ENCODE results near the gene TSC2. TPM values are rescaled to one million over a fixed set of nuclear protein-coding genes. Genes with fewer than 3 reads are reported as not detected.
"Not testable (repeated sequence)": the region's sequence is repeated elsewhere in the genome, so short reads cannot be mapped to it uniquely, and the experiment has no call there.

The TSC2 gene
- total RNA-seq, 8 experiments from 2014 or later: 28.1 to 102 (median 53.2) TPM

GRCh38 chr16:2097689-2098088 is 49.9 kb downstream of the TSC2 start:
- in situ Hi-C loops (cut with MboI; ENCODE audit: low pct_unique_long_range_greater_than_20kb in 2 of 9, low sequenced_read_pairs in 9 of 9, unreplicated experiment in 9 of 9); H3K4me3 ChIP-seq; H3K4me1 ChIP-seq (replicated peaks in 1 of 2); H3K27ac ChIP-seq; ATAC-seq (replicated peaks in 6 of 8): not testable (repeated sequence)
- WGBS, 10 experiments: no CpG with 5 or more reads among the region's 14 CpGs

GRCh38 chr16:2101581-2101980 is 53.8 kb downstream of the TSC2 start:
- H3K4me1 ChIP-seq (replicated peaks in 1 of 2); ATAC-seq (replicated peaks in 6 of 8); H3K4me3 ChIP-seq; H3K27ac ChIP-seq; in situ Hi-C loops (cut with MboI; ENCODE audit: low pct_unique_long_range_greater_than_20kb in 2 of 9, low sequenced_read_pairs in 9 of 9, unreplicated experiment in 9 of 9): not testable (repeated sequence)
- WGBS, 10 experiments: 100% methylated on average over 4 of the region's 16 CpGs; no CpG with 5 or more reads in 9 of the 10 experiments

- Histone ChIP-seq H3K4me3 (no peak overlapping the region), H3K4me1 (replicated peaks in 1 of 2) (no peaks in the 10 kb centered on the region), H3K27ac (no peak overlapping the region)
- WGBS, 10 experiments: 95% methylated on average over 7 of the region's 19 CpGs; no CpG with 5 or more reads in 9 of the 10 experiments
- ATAC-seq (replicated peaks in 6 of 8): no peak
- in situ Hi-C loops (cut with MboI; ENCODE audit: low pct_unique_long_range_greater_than_20kb in 2 of 9, low sequenced_read_pairs in 9 of 9, unreplicated experiment in 9 of 9): no loop called here
Observed at GRCh38 chr16:2102471-2102870, 54.7 kb downstream of the TSC2 start.

- WGBS, 10 experiments: no CpG with 5 or more reads among the region's 20 CpGs
- in situ Hi-C loops (cut with MboI; ENCODE audit: low pct_unique_long_range_greater_than_20kb in 2 of 9, low sequenced_read_pairs in 9 of 9, unreplicated experiment in 9 of 9); H3K4me1 ChIP-seq (replicated peaks in 1 of 2); H3K4me3 ChIP-seq; H3K27ac ChIP-seq: not testable (repeated sequence)
- peak in 5 of 8 experiments; percentile 36 to 53 (median 45) for ATAC-seq (replicated peaks in 6 of 8)
Observed at GRCh38 chr16:2104464-2104863, 56.7 kb downstream of the TSC2 start.

- H3K4me3 ChIP-seq; in situ Hi-C loops (cut with MboI; ENCODE audit: low pct_unique_long_range_greater_than_20kb in 2 of 9, low sequenced_read_pairs in 9 of 9, unreplicated experiment in 9 of 9); ATAC-seq (replicated peaks in 6 of 8); H3K27ac ChIP-seq; H3K4me1 ChIP-seq (replicated peaks in 1 of 2): not testable (repeated sequence)
- WGBS, 10 experiments: no CpG with 5 or more reads among the region's 21 CpGs
Observed at GRCh38 chr16:2105291-2105690, 57.5 kb downstream of the TSC2 start.

GRCh38 chr16:2105769-2106168 is 58.0 kb downstream of the TSC2 start:
- not testable (repeated sequence) for ATAC-seq (replicated peaks in 6 of 8)

GRCh38 chr16:2106211-2106610 is 58.4 kb downstream of the TSC2 start:
- in situ Hi-C loops (cut with MboI; ENCODE audit: low pct_unique_long_range_greater_than_20kb in 2 of 9, low sequenced_read_pairs in 9 of 9, unreplicated experiment in 9 of 9); H3K27ac ChIP-seq; H3K4me1 ChIP-seq (replicated peaks in 1 of 2); H3K4me3 ChIP-seq; ATAC-seq (replicated peaks in 6 of 8): not testable (repeated sequence)
- no CpG with 5 or more reads among the region's 38 CpGs for WGBS, 10 experiments

More at GRCh38 chr16:2105769-2106168, 58.0 kb downstream of the TSC2 start:
- WGBS, 10 experiments: 80% methylated on average over 1 of the region's 22 CpGs; no CpG with 5 or more reads in 9 of the 10 experiments
- in situ Hi-C loops (cut with MboI; ENCODE audit: low pct_unique_long_range_greater_than_20kb in 2 of 9, low sequenced_read_pairs in 9 of 9, unreplicated experiment in 9 of 9); H3K27ac ChIP-seq; H3K4me1 ChIP-seq (replicated peaks in 1 of 2); H3K4me3 ChIP-seq: not testable (repeated sequence)

- in situ Hi-C loops (cut with MboI; ENCODE audit: low pct_unique_long_range_greater_than_20kb in 2 of 9, low sequenced_read_pairs in 9 of 9, unreplicated experiment in 9 of 9); H3K4me3 ChIP-seq; H3K4me1 ChIP-seq (replicated peaks in 1 of 2); ATAC-seq (replicated peaks in 6 of 8); H3K27ac ChIP-seq: not testable (repeated sequence)
- 90% methylated on average over 2 of the region's 17 CpGs; no CpG with 5 or more reads in 9 of the 10 experiments for WGBS, 10 experiments
Observed at GRCh38 chr16:2107121-2107790, 59.5 kb downstream of the TSC2 start.

- WGBS, 10 experiments: no CpG with 5 or more reads among the region's 23 CpGs
- ATAC-seq (replicated peaks in 6 of 8): peak in 1 of 8 experiments; percentile 2
- H3K27ac ChIP-seq; in situ Hi-C loops (cut with MboI; ENCODE audit: low pct_unique_long_range_greater_than_20kb in 2 of 9, low sequenced_read_pairs in 9 of 9, unreplicated experiment in 9 of 9); H3K4me3 ChIP-seq; H3K4me1 ChIP-seq (replicated peaks in 1 of 2): not testable (repeated sequence)
Observed at GRCh38 chr16:2107791-2108125, 60.0 kb downstream of the TSC2 start.

- H3K27ac ChIP-seq; in situ Hi-C loops (cut with MboI; ENCODE audit: low pct_unique_long_range_greater_than_20kb in 2 of 9, low sequenced_read_pairs in 9 of 9, unreplicated experiment in 9 of 9); H3K4me3 ChIP-seq; H3K4me1 ChIP-seq (replicated peaks in 1 of 2): not testable (repeated sequence)
- 80 to 100% (median 100%) methylated on average over 2 to 6 of the region's 73 CpGs; no CpG with 5 or more reads in 7 of the 10 experiments for WGBS, 10 experiments
- peak in 4 of 8 experiments; percentile 8 to 12 (median 10) for ATAC-seq (replicated peaks in 6 of 8)
Observed at GRCh38 chr16:2108446-2109270, 60.9 kb downstream of the TSC2 start.

GRCh38 chr16:2109271-2109580 is 61.4 kb downstream of the TSC2 start:
- H3K4me3 ChIP-seq; in situ Hi-C loops (cut with MboI; ENCODE audit: low pct_unique_long_range_greater_than_20kb in 2 of 9, low sequenced_read_pairs in 9 of 9, unreplicated experiment in 9 of 9); H3K27ac ChIP-seq; H3K4me1 ChIP-seq (replicated peaks in 1 of 2): not testable (repeated sequence)
- peak in 1 of 8 experiments; percentile 4 for ATAC-seq (replicated peaks in 6 of 8)
- 90% methylated on average over 2 of the region's 25 CpGs; no CpG with 5 or more reads in 9 of the 10 experiments for WGBS, 10 experiments

- ATAC-seq (replicated peaks in 6 of 8): peak in 5 of 8 experiments; percentile 17 to 34 (median 29)
- 94% methylated on average over 7 of the region's 23 CpGs; no CpG with 5 or more reads in 9 of the 10 experiments for WGBS, 10 experiments
Observed at GRCh38 chr16:2109872-2110271, 62.1 kb downstream of the TSC2 start.

GRCh38 chr16:2110332-2111008 is 62.7 kb downstream of the TSC2 start:
- H3K4me1 ChIP-seq (replicated peaks in 1 of 2); in situ Hi-C loops (cut with MboI; ENCODE audit: low pct_unique_long_range_greater_than_20kb in 2 of 9, low sequenced_read_pairs in 9 of 9, unreplicated experiment in 9 of 9); H3K27ac ChIP-seq; H3K4me3 ChIP-seq: not testable (repeated sequence)
- ATAC-seq (replicated peaks in 6 of 8): peak in 4 of 8 experiments; percentile 21 to 33 (median 23)
- 80% methylated on average over 2 of the region's 43 CpGs; no CpG with 5 or more reads in 9 of the 10 experiments for WGBS, 10 experiments

More at GRCh38 chr16:2109872-2110271, 62.1 kb downstream of the TSC2 start:
- H3K27ac ChIP-seq; H3K4me1 ChIP-seq (replicated peaks in 1 of 2); in situ Hi-C loops (cut with MboI; ENCODE audit: low pct_unique_long_range_greater_than_20kb in 2 of 9, low sequenced_read_pairs in 9 of 9, unreplicated experiment in 9 of 9); H3K4me3 ChIP-seq: not testable (repeated sequence)

Data from motor neuron (in vitro differentiated cells).